Liver (tissue), 9 donors: Measurements from ENCODE around the gene TCF25. TPM values are rescaled to one million over a fixed set of nuclear protein-coding genes. Genes with fewer than 3 reads are reported as not detected.

Experiments used
- DNase-seq: peaks from one replicate; pipeline ENCODE4 v3.0.0-alpha.2; 2017; ENCODE audit warnings: low spot score
- H3K27ac ChIP-seq, 2 donors: one replicate each; pipeline ENCODE4 v1.7.0; 2013; ENCODE audit warnings: inconsistent platforms in 2 of 2, low read length in 2 of 2, control low read depth in 1 of 2, low read depth in 1 of 2, mild to moderate bottlenecking in 1 of 2
- H3K27me3 ChIP-seq, 4 donors: one replicate each; pipeline versions ENCODE4 v1.6.1 to v1.7.0; 2013; ENCODE audit warnings: low read length in 3 of 4, inconsistent platforms in 1 of 4, mild to moderate bottlenecking in 1 of 4, moderate library complexity in 1 of 4; ENCODE audit not compliant: control insufficient read depth in 4 of 4, insufficient read depth in 4 of 4
- H3K36me3 ChIP-seq, 4 donors: one replicate each; pipeline versions ENCODE4 v1.6.1 to v1.7.0; 2013; ENCODE audit warnings: low read length in 3 of 4, mild to moderate bottlenecking in 3 of 4, low read depth in 1 of 4, moderate library complexity in 1 of 4; ENCODE audit not compliant: control insufficient read depth in 4 of 4, insufficient read depth in 3 of 4
- H3K4me1 ChIP-seq, 4 donors: one replicate each; pipeline versions ENCODE4 v1.6.1 to v1.7.0; 2013; ENCODE audit warnings: low read length in 3 of 4, mild to moderate bottlenecking in 3 of 4, moderate library complexity in 1 of 4; ENCODE audit not compliant: control insufficient read depth in 4 of 4, insufficient read depth in 4 of 4
- H3K4me3 ChIP-seq, 3 donors: one replicate each; pipeline versions ENCODE4 v1.6.1 to v1.7.0; 2013; ENCODE audit warnings: low read length in 3 of 3, control low read depth in 1 of 3, low read depth in 1 of 3, mild to moderate bottlenecking in 1 of 3
- H3K9ac ChIP-seq, 2 donors: one replicate each; pipeline ENCODE4 v1.7.0; 2013; ENCODE audit warnings: low read length in 2 of 2, mild to moderate bottlenecking in 2 of 2, moderate library complexity in 2 of 2, control low read depth in 1 of 2, low read depth in 1 of 2
- H3K9me3 ChIP-seq, 4 donors: one replicate each; pipeline versions ENCODE4 v1.6.1 to v1.7.0; 2013; ENCODE audit warnings: low read length in 3 of 4; ENCODE audit not compliant: control insufficient read depth in 4 of 4
- EGR1 ChIP-seq, 2 donors: IDR thresholded peaks; 2 replicates each; pipeline ENCODE4 v1.6.1; 2016 to 2018; ENCODE audit warnings: antibody characterized with exemption in 2 of 2, low read depth in 2 of 2
- FOXA1 ChIP-seq: IDR thresholded peaks from 2 replicates; pipeline ENCODE4 v1.6.1; 2016; ENCODE audit warnings: antibody characterized with exemption
- FOXA2 ChIP-seq: IDR thresholded peaks from 2 replicates; pipeline ENCODE4 v1.6.1; 2016; ENCODE audit warnings: antibody characterized with exemption
- GABPA ChIP-seq, 2 donors: IDR thresholded peaks in 1 of 2; conservative IDR thresholded peaks in 1 of 2; 2 replicates each; pipeline ENCODE4 v1.6.1; 2016; ENCODE audit warnings: antibody characterized with exemption in 2 of 2, mild to moderate bottlenecking in 1 of 2, moderate library complexity in 1 of 2
- HNF4A ChIP-seq, 2 donors: conservative IDR thresholded peaks; 2 replicates each; pipeline ENCODE4 v1.6.1; 2016; ENCODE audit warnings: antibody characterized with exemption in 2 of 2, mild to moderate bottlenecking in 2 of 2
- HNF4G ChIP-seq: IDR thresholded peaks from 2 replicates; pipeline ENCODE4 v1.6.1; 2016; ENCODE audit warnings: antibody characterized with exemption
- JUND ChIP-seq, 2 donors: IDR thresholded peaks; 2 replicates each; pipeline ENCODE4 v1.6.1; 2016; ENCODE audit warnings: antibody characterized with exemption in 2 of 2
- NR2F2 ChIP-seq: IDR thresholded peaks from 2 replicates; pipeline ENCODE4 v1.6.1; 2016; ENCODE audit warnings: antibody characterized with exemption
- RAD21 ChIP-seq, 2 donors: IDR thresholded peaks; 2 replicates each; pipeline ENCODE4 v1.6.1; 2016; ENCODE audit warnings: antibody characterized with exemption in 2 of 2, mild to moderate bottlenecking in 2 of 2
- RXRA ChIP-seq, 2 donors: IDR thresholded peaks; 2 replicates each; pipeline ENCODE4 v1.6.1; 2017 to 2018; ENCODE audit warnings: antibody characterized with exemption in 2 of 2, mild to moderate bottlenecking in 1 of 2
- SP1 ChIP-seq: IDR thresholded peaks from 2 replicates; pipeline ENCODE4 v1.6.1; 2018; ENCODE audit warnings: antibody characterized with exemption, mild to moderate bottlenecking
- TAF1 ChIP-seq: conservative IDR thresholded peaks from 2 replicates; pipeline ENCODE4 v1.6.1; 2016; ENCODE audit warnings: antibody characterized with exemption, mild to moderate bottlenecking
- YY1 ChIP-seq: IDR thresholded peaks from 2 replicates; pipeline ENCODE4 v1.6.1; 2016; ENCODE audit warnings: antibody characterized with exemption, mild to moderate bottlenecking
- WGBS: extraction: QIAGEN DNeasy Blood & Tissue Kit; methylation state at CpG from one replicate; pipeline ENCODE4 v1.1.7; 2013; 5-methylcytosine and 5-hydroxymethylcytosine counted together
- polyA plus RNA-seq, 2 donors: library from polyadenylated mRNA; stranded (reverse) in 1 of 2; unstranded in 1 of 2; fragments of 200-250 nt in 1 of 2; fragments of >200 nt in 1 of 2; fragmentation: Nextera tagmentation in 1 of 2; extraction: Ambion mirVana in 1 of 2; gene quantifications; one replicate each; pipeline versions ENCODE4 v1.2.1 to v1.2.3, GENCODE V29; 2013 to 2015
- total RNA-seq, 2 donors: library from RNA; depleted of rRNA; stranded (reverse); fragments of >200 nt; gene quantifications; one replicate each; pipeline ENCODE4 v1.2.3, GENCODE V29; 2014
- TF ChIP-seq, protein P1 (sequence below): fragments of 150-350 bp; IDR thresholded peaks from 2 replicates; pipeline ENCODE4 v1.5.1; 2017; ENCODE audit warnings: improper control_type of control experiment, low read depth, low read length; ENCODE audit not compliant: missing input control
- TF ChIP-seq, protein P2 (sequence below): IDR thresholded peaks from 2 replicates; pipeline ENCODE4 v1.6.1; 2016; ENCODE audit warnings: antibody characterized with exemption
- TF ChIP-seq, protein P3 (sequence below): IDR thresholded peaks from 2 replicates; pipeline ENCODE4 v1.6.1; 2016; ENCODE audit warnings: antibody characterized with exemption
- TF ChIP-seq, protein P4 (sequence below): IDR thresholded peaks from 2 replicates; pipeline ENCODE4 v1.6.1; 2016; ENCODE audit warnings: antibody characterized with exemption
- TF ChIP-seq, protein P5 (sequence below): IDR thresholded peaks from 2 replicates; pipeline ENCODE4 v1.6.1; 2016; ENCODE audit warnings: antibody characterized with exemption, mild to moderate bottlenecking
- donor health status: healthy.
- donor health status: healthy.
- donor health status: healthy.
- donor health status: healthy.
- donor health status: healthy.

TCF25 gene
- total and polyA plus RNA-seq, 4 donors = 59.6 to 98.8 (median 76.8) TPM

DNA sequence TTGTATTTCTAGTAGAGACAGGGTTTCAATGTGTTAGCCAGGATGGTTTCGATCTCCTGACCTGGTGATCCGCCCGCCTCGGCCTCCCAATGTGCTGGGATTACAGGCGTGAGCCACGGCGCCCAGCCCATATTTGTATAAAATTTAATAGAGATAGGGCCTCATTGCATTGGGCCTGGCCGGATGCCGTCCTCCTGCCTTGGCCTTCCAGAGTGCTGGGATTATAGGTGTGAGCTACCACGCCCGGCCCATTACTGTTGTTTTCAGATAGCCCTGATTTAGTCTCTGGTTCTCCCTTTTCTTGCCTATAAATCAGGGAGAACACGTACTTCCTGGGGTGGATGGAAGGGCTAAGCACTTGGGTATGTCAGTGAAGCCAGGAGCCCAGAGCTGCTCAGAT lies 78.7 kb downstream of the TCF25 start:
- TF ChIP-seq GABPA (IDR thresholded peaks at IDR 0.05 in 1 of 2, conservative IDR thresholded peaks at IDR 0.05 in 1 of 2) (no peak), TAF1 (no peak), HNF4G (no peak), HNF4A (conservative IDR thresholded peaks at IDR 0.05) (no peak), FOXA1 (no peak), YY1 (no peak), JUND (IDR thresholded peaks at IDR 0.05) (no peak), RXRA (IDR thresholded peaks at IDR 0.05) (no peak), EGR1 (IDR thresholded peaks at IDR 0.05; ENCODE audit: low read depth in 2 of 2) (no peak), FOXA2 (no peak), SP1 (no peak), NR2F2 (no peak), RAD21 (IDR thresholded peaks at IDR 0.05) (no peak)
- TF ChIP-seq, protein P1, sequence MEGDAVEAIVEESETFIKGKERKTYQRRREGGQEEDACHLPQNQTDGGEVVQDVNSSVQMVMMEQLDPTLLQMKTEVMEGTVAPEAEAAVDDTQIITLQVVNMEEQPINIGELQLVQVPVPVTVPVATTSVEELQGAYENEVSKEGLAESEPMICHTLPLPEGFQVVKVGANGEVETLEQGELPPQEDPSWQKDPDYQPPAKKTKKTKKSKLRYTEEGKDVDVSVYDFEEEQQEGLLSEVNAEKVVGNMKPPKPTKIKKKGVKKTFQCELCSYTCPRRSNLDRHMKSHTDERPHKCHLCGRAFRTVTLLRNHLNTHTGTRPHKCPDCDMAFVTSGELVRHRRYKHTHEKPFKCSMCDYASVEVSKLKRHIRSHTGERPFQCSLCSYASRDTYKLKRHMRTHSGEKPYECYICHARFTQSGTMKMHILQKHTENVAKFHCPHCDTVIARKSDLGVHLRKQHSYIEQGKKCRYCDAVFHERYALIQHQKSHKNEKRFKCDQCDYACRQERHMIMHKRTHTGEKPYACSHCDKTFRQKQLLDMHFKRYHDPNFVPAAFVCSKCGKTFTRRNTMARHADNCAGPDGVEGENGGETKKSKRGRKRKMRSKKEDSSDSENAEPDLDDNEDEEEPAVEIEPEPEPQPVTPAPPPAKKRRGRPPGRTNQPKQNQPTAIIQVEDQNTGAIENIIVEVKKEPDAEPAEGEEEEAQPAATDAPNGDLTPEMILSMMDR = no peak
- TF ChIP-seq, protein P2, sequence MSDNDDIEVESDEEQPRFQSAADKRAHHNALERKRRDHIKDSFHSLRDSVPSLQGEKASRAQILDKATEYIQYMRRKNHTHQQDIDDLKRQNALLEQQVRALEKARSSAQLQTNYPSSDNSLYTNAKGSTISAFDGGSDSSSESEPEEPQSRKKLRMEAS = no peak
- TF ChIP-seq, protein P3, sequence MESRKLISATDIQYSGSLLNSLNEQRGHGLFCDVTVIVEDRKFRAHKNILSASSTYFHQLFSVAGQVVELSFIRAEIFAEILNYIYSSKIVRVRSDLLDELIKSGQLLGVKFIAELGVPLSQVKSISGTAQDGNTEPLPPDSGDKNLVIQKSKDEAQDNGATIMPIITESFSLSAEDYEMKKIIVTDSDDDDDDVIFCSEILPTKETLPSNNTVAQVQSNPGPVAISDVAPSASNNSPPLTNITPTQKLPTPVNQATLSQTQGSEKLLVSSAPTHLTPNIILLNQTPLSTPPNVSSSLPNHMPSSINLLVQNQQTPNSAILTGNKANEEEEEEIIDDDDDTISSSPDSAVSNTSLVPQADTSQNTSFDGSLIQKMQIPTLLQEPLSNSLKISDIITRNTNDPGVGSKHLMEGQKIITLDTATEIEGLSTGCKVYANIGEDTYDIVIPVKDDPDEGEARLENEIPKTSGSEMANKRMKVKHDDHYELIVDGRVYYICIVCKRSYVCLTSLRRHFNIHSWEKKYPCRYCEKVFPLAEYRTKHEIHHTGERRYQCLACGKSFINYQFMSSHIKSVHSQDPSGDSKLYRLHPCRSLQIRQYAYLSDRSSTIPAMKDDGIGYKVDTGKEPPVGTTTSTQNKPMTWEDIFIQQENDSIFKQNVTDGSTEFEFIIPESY = no peak
- TF ChIP-seq, protein P4, sequence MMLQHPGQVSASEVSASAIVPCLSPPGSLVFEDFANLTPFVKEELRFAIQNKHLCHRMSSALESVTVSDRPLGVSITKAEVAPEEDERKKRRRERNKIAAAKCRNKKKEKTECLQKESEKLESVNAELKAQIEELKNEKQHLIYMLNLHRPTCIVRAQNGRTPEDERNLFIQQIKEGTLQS = no peak
- TF ChIP-seq, protein P5, sequence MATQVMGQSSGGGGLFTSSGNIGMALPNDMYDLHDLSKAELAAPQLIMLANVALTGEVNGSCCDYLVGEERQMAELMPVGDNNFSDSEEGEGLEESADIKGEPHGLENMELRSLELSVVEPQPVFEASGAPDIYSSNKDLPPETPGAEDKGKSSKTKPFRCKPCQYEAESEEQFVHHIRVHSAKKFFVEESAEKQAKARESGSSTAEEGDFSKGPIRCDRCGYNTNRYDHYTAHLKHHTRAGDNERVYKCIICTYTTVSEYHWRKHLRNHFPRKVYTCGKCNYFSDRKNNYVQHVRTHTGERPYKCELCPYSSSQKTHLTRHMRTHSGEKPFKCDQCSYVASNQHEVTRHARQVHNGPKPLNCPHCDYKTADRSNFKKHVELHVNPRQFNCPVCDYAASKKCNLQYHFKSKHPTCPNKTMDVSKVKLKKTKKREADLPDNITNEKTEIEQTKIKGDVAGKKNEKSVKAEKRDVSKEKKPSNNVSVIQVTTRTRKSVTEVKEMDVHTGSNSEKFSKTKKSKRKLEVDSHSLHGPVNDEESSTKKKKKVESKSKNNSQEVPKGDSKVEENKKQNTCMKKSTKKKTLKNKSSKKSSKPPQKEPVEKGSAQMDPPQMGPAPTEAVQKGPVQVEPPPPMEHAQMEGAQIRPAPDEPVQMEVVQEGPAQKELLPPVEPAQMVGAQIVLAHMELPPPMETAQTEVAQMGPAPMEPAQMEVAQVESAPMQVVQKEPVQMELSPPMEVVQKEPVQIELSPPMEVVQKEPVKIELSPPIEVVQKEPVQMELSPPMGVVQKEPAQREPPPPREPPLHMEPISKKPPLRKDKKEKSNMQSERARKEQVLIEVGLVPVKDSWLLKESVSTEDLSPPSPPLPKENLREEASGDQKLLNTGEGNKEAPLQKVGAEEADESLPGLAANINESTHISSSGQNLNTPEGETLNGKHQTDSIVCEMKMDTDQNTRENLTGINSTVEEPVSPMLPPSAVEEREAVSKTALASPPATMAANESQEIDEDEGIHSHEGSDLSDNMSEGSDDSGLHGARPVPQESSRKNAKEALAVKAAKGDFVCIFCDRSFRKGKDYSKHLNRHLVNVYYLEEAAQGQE = no peak
- H3K4me3 ChIP-seq = no peak overlapping the region
- no peak for DNase-seq
- WGBS = 95% methylated on average over 12 of the region's 12 CpGs
- no peak overlapping the region for H3K9ac ChIP-seq
- no peaks in the 10 kb centered on the region for H3K27me3 ChIP-seq
- peaks cover 7 to 16% (median 9%) of the 10 kb centered on the region in 4 donors for H3K4me1 ChIP-seq
- H3K9me3 ChIP-seq = no peaks in the 10 kb centered on the region
- peaks cover 0 to 5% (median 0%) of the 10 kb centered on the region in 4 donors for H3K36me3 ChIP-seq
- no peak overlapping the region for H3K27ac ChIP-seq
